IMR-90 (cell line): ENCODE measurements around the gene PRPH2. TPM values are rescaled to one million over a fixed set of nuclear protein-coding genes. Genes with fewer than 3 reads are reported as not detected.
A peak's percentile ranks its signal among the peaks of the same experiment; 100 is the strongest.

Experiments used
- ATAC-seq: fragments of 200-7000 bp; cut with Tn5 transposase; 2 replicates; pipeline ENCODE4 v1.9.1; 2020; ENCODE audit warnings: low read depth, mild to moderate bottlenecking, moderate library complexity
- BruUV-seq: library from RNA; stranded (reverse); fragments of 400-500 nt; replicated peaks from 2 replicates; lab custom pipeline; 2021; lab: Mats Ljungman, UMichigan
- CTCF ChIA-PET: fragments of 300-600 bp; formaldehyde crosslinking; extraction: SDS; loops from one replicate; lab custom pipeline; 2021; ENCODE audit warnings: antibody characterized with exemption; lab: Yijun Ruan, JAX
- POLR2A ChIA-PET: fragments of 300-600 bp; sonication (Branson Sonifier 250); formaldehyde crosslinking; loops from one replicate; lab custom pipeline; 2022; ENCODE audit warnings: antibody characterized with exemption; ENCODE audit not compliant: unreplicated experiment; lab: Charles Lee
- DNase-seq: peaks from one replicate; pipeline ENCODE4 v3.0.0; 2013
- H2AFZ ChIP-seq: replicated peaks from 2 replicates; pipeline ENCODE3; 2013; ENCODE audit warnings: low read length, mild to moderate bottlenecking; ENCODE audit not compliant: poor library complexity
- H2AK5ac ChIP-seq: 2 replicates; pipeline ENCODE4 v1.6.1; 2013; ENCODE audit warnings: low read depth, low read length, inconsistent platforms
- H2AK9ac ChIP-seq: replicated peaks from 2 replicates; pipeline ENCODE3; 2013; ENCODE audit warnings: mild to moderate bottlenecking, low read depth, low read length, moderate library complexity; ENCODE audit not compliant: poor library complexity
- H2BK120ac ChIP-seq: 2 replicates; pipeline ENCODE4 v1.6.1; 2013; ENCODE audit warnings: low read depth, low read length, inconsistent platforms
- H2BK15ac ChIP-seq: 3 replicates; pipeline ENCODE4 v1.6.1; 2013; ENCODE audit warnings: low read depth, low read length, inconsistent platforms
- H2BK20ac ChIP-seq: 2 replicates; pipeline ENCODE4 v1.6.1; 2013; ENCODE audit warnings: low read depth, mild to moderate bottlenecking, inconsistent platforms, low read length, moderate library complexity
- H2BK5ac ChIP-seq: 2 replicates; pipeline ENCODE4 v1.6.1; 2013; ENCODE audit warnings: mild to moderate bottlenecking, low read depth, low read length, inconsistent platforms; ENCODE audit not compliant: poor library complexity, severe bottlenecking
- H3K14ac ChIP-seq: replicated peaks from 2 replicates; pipeline ENCODE4 v1.6.1; 2013; ENCODE audit warnings: low read depth, low read length, inconsistent platforms
- H3K18ac ChIP-seq: 2 replicates; pipeline ENCODE4 v1.6.1; 2013; ENCODE audit warnings: low read depth, low read length, control low read depth
- H3K23ac ChIP-seq: 2 replicates; pipeline ENCODE4 v1.6.1; 2013; ENCODE audit warnings: low read depth, low read length, inconsistent platforms
- H3K27ac ChIP-seq: 2 replicates; pipeline ENCODE4 v1.5.1; 2013; ENCODE audit warnings: mild to moderate bottlenecking, control low read depth, low read length; ENCODE audit not compliant: insufficient read depth
- H3K27me3 ChIP-seq: 2 replicates; pipeline ENCODE4 v1.6.1; 2013; ENCODE audit warnings: low read length; ENCODE audit not compliant: control insufficient read depth, insufficient read depth
- H3K36me3 ChIP-seq: 2 replicates; pipeline ENCODE4 v1.6.1; 2013; ENCODE audit warnings: low read length, mixed read lengths; ENCODE audit not compliant: control insufficient read depth, insufficient read depth
- H3K4ac ChIP-seq: 2 replicates; pipeline ENCODE4 v1.6.1; 2013; ENCODE audit warnings: low read depth, low read length, inconsistent platforms
- H3K4me1 ChIP-seq: 2 replicates; pipeline ENCODE4 v1.6.1; 2013; ENCODE audit warnings: low read length, mixed read lengths; ENCODE audit not compliant: control insufficient read depth, insufficient read depth
- H3K4me2 ChIP-seq: 2 replicates; pipeline ENCODE4 v1.6.1; 2013; ENCODE audit warnings: low read depth, mild to moderate bottlenecking, control low read depth, low read length, moderate library complexity
- H3K4me3 ChIP-seq: 2 replicates; pipeline ENCODE4 v1.5.1; 2013; ENCODE audit warnings: low read depth, mild to moderate bottlenecking, control low read depth, low read length, moderate library complexity; ENCODE audit not compliant: insufficient read depth
- H3K56ac ChIP-seq: 2 replicates; pipeline ENCODE4 v1.6.1; 2013; ENCODE audit warnings: low read length, inconsistent platforms; ENCODE audit not compliant: insufficient read depth; ENCODE audit errors: extremely low read depth
- H3K79me1 ChIP-seq, 2 experiments: 2 replicates each; pipeline ENCODE4 v1.6.1; 2013; ENCODE audit warnings: low read length in 2 of 2, inconsistent platforms in 1 of 2, low read depth in 1 of 2
- H3K9ac ChIP-seq: 2 replicates; pipeline ENCODE4 v1.6.1; 2013; ENCODE audit warnings: low read depth, low read length, control low read depth
- H3K9me1 ChIP-seq: 2 replicates; pipeline ENCODE4 v1.6.1; 2013; ENCODE audit warnings: low read length, inconsistent platforms; ENCODE audit not compliant: insufficient read depth
- H3K9me3 ChIP-seq: 2 replicates; pipeline ENCODE4 v1.6.1; 2013; ENCODE audit warnings: low read length; ENCODE audit not compliant: control insufficient read depth, insufficient read depth
- H4K20me1 ChIP-seq: 2 replicates; pipeline ENCODE4 v1.6.1; 2013; ENCODE audit warnings: low read length, inconsistent platforms; ENCODE audit not compliant: insufficient read depth
- H4K5ac ChIP-seq: 2 replicates; pipeline ENCODE4 v1.6.1; 2013; ENCODE audit warnings: mild to moderate bottlenecking, low read depth, low read length, control low read depth
- H4K8ac ChIP-seq, 2 experiments: 2 replicates each; pipeline ENCODE4 v1.6.1; 2013; ENCODE audit warnings: low read depth in 2 of 2, low read length in 2 of 2, control low read depth in 1 of 2, inconsistent platforms in 1 of 2
- H4K91ac ChIP-seq: 2 replicates; pipeline ENCODE4 v1.6.1; 2013; ENCODE audit warnings: low read depth, low read length, inconsistent platforms; ENCODE audit not compliant: insufficient read depth
- ELK1 ChIP-seq: fragments of 150-350 bp; IDR thresholded peaks from 2 replicates; pipeline ENCODE4 v1.6.1; 2016; ENCODE audit warnings: low read depth, mild to moderate bottlenecking, low read length, moderate library complexity, borderline replicate concordance
- FOS ChIP-seq: fragments of 150-350 bp; IDR thresholded peaks from 2 replicates; pipeline ENCODE4 v1.6.1; 2016; ENCODE audit warnings: low read depth, low read length
- WGBS, 2 experiments: methylation state at CpG; one replicate each; pipeline versions ENCODE4 v1.1.5 to v1.1.7; 2013; ENCODE audit warnings: missing lambda C conversion rate in 2 of 2; ENCODE audit not compliant: insufficient read length in 1 of 2; ENCODE audit errors: extremely low coverage in 2 of 2; 5-methylcytosine and 5-hydroxymethylcytosine counted together
- dilution Hi-C: fragments of 300-500 bp; cut with HindIII; formaldehyde crosslinking; loops from one replicate; pipeline ENCODE4 v1.14.3; 2018; ENCODE audit warnings: low sequenced_read_pairs; ENCODE audit not compliant: unreplicated experiment
- in situ Hi-C: fragments of 300-500 bp; cut with MboI; formaldehyde crosslinking; loops from 3 replicates; pipeline ENCODE4 v1.14.3; 2019; ENCODE audit warnings: low sequenced_read_pairs, inconsistent platforms, mixed read lengths
- intact Hi-C: fragments of 100-400 bp; cut with micrococcal nuclease; formaldehyde crosslinking; loops from 2 replicates; pipeline ENCODE4 v1.10.0; 2022
- polyA plus RNA-seq, 3 experiments: library from polyadenylated mRNA; depleted of rRNA; stranded (reverse); fragments of >200 nt; gene quantifications; 2 replicates each; pipeline ENCODE4 v1.2.3, GENCODE V29; 2012; ENCODE audit warnings: low replicate concordance in 1 of 3
- total RNA-seq: library from RNA; depleted of rRNA; stranded (reverse); fragments of >200 nt; gene quantifications from 2 replicates; pipeline ENCODE4 v1.2.3, GENCODE V29; 2012

Gene PRPH2
- total and polyA plus RNA-seq, 2 of the 4 experiments (the other 2 are of a cell fraction): 1.0 to 1.1 TPM

GRCh38 chr6:42720739-42721138 is 1.7 kb downstream of the PRPH2 start:
- Histone ChIP-seq H3K9me1 (no peaks in the 10 kb centered on the region; the same call in 1 of the 2 replicates), H3K18ac (no peak overlapping the region), H3K4me3 (no peak overlapping the region), H2BK20ac (no peak overlapping the region), H3K14ac (no peak overlapping the region; the same call in 1 of the 2 replicates), H3K23ac (no peak overlapping the region), H4K20me1 (no peaks in the 10 kb centered on the region), H3K4me1 (peaks cover 8% of the 10 kb centered on the region), H3K9me3 (no peaks in the 10 kb centered on the region), H3K36me3 (peaks cover 4% of the 10 kb centered on the region), H3K79me1 (peaks cover 0 to 8% of the 10 kb centered on the region in 2 experiments; a peak in 3 of 4 replicates), H3K4ac (0 out of 2 replicates have a peak overlapping the region, but pooled peaks have one; percentile 3), H2AK5ac (no peak overlapping the region), H4K8ac (no peak overlapping the region), H3K27ac (no peak overlapping the region), H3K27me3 (no peaks in the 10 kb centered on the region), H2BK5ac (no peak overlapping the region), H4K91ac (no peak overlapping the region), H3K9ac (no peak overlapping the region), H2BK120ac (no peak overlapping the region), H3K56ac (no peak overlapping the region), H2AFZ (no peak overlapping the region), H3K4me2 (no peak overlapping the region), H4K5ac (no peak overlapping the region), H2AK9ac (no peak overlapping the region), H2BK15ac (no peak overlapping the region)
- TF ChIP-seq ELK1 (no peak), FOS (0 out of 2 replicates have a peak, but pooled peaks have one; percentile 6)
- no TSS peak for BruUV-seq
- ATAC-seq (peak; percentile 61), DNase-seq (peak; percentile 53)
- ChIA-PET CTCF (interaction anchor here (0.5 kb wide), 1 partner anchor 22 kb away, joined by 4 read pairs; no protein-coding TSS in a partner anchor), POLR2A (no interaction called here)
- in situ Hi-C loops: no loop called here
- intact Hi-C loops: no loop called here
- dilution Hi-C loops: no loop called here
- WGBS, 2 experiments: 100% methylated on average over 1 of the region's 8 CpGs; no CpG with 5 or more reads in 1 of the 2 experiments
